ENCODE measurements around the gene ANKK1.

DNA sequence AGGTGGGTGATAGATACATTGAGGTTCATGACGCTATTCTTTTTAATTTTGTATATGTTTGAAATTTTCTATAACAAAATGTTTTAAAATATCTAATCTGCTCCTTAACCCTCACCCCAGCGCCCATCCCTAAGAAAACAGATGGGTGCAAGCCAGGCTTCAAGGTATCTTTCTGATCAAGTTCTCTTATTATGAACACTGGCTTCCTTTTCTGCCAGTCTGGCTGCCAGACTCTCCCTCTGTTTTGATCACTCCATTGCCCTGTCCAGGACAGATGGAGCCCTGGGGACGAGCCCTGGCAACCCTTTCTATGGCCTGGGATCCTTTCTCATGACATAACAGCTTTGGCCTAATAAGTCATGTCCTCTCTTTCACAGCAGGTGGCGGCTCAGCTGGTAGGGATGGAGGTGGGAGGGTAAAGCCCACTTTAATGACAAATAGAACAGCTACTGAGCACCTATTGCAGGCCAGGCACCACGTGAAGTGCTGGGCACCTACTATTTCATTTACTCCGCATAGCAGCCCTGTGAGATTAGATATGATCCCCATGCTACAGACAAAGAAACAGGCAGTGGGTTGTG, 49.2 kb downstream of the ANKK1 start:
- TF ChIP-seq, protein P1, sequence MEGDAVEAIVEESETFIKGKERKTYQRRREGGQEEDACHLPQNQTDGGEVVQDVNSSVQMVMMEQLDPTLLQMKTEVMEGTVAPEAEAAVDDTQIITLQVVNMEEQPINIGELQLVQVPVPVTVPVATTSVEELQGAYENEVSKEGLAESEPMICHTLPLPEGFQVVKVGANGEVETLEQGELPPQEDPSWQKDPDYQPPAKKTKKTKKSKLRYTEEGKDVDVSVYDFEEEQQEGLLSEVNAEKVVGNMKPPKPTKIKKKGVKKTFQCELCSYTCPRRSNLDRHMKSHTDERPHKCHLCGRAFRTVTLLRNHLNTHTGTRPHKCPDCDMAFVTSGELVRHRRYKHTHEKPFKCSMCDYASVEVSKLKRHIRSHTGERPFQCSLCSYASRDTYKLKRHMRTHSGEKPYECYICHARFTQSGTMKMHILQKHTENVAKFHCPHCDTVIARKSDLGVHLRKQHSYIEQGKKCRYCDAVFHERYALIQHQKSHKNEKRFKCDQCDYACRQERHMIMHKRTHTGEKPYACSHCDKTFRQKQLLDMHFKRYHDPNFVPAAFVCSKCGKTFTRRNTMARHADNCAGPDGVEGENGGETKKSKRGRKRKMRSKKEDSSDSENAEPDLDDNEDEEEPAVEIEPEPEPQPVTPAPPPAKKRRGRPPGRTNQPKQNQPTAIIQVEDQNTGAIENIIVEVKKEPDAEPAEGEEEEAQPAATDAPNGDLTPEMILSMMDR (IDR thresholded peaks at IDR 0.05; ENCODE audit: low read depth, low read length, poor library complexity, severe bottlenecking) = no peak
- no peak for TF ChIP-seq EZH2phosphoT487 (IDR thresholded peaks at IDR 0.05; ENCODE audit: borderline replicate concordance, low read length)
